DOHH2 (cell line): Measurements from ENCODE around the gene SLC9A9.
"Not testable (repeated sequence)": the region's sequence is repeated elsewhere in the genome, so short reads cannot be mapped to it uniquely, and the experiment has no call there.

Source experiments
- H3F3A ChIP-seq: fragments of 200-600 bp; sonication (generic), shearing (Covaris generic); 2 replicates; pipeline ENCODE4 v1.6.0; 2016; ENCODE audit warnings: antibody characterized with exemption, mild to moderate bottlenecking; ENCODE audit not compliant: control insufficient read depth, insufficient read depth
- H3K27ac ChIP-seq: fragments of 200-600 bp; sonication (generic); 2 replicates; pipeline ENCODE4 v1.5.1; 2014; ENCODE audit warnings: low read depth, mild to moderate bottlenecking, low read length, moderate library complexity
- H3K27me3 ChIP-seq: fragments of 200-600 bp; sonication (generic); 2 replicates; pipeline ENCODE4 v1.6.1; 2014; ENCODE audit warnings: mild to moderate bottlenecking, low read length, mixed read lengths; ENCODE audit not compliant: control insufficient read depth
- H3K36me3 ChIP-seq: fragments of 200-600 bp; sonication (generic); 2 replicates; pipeline ENCODE4 v1.6.1; 2014; ENCODE audit warnings: mild to moderate bottlenecking, low read length, moderate library complexity, mixed read lengths; ENCODE audit not compliant: control insufficient read depth
- H3K4me1 ChIP-seq: fragments of 200-600 bp; sonication (generic); 2 replicates; pipeline ENCODE4 v1.6.1; 2014; ENCODE audit warnings: mild to moderate bottlenecking, low read length, mixed read lengths; ENCODE audit not compliant: control insufficient read depth
- H3K4me2 ChIP-seq: fragments of 200-600 bp; sonication (generic); 2 replicates; pipeline ENCODE4 v1.6.0; 2014; ENCODE audit warnings: mild to moderate bottlenecking, low read length, moderate library complexity
- H3K4me3 ChIP-seq: fragments of 200-600 bp; sonication (generic); 2 replicates; pipeline ENCODE4 v1.5.1; 2014; ENCODE audit warnings: mild to moderate bottlenecking, low read length, mixed read lengths
- H3K79me2 ChIP-seq: fragments of 200-600 bp; sonication (generic); 2 replicates; pipeline ENCODE4 v1.6.1; 2014; ENCODE audit warnings: mild to moderate bottlenecking, low read length, mixed read lengths; ENCODE audit not compliant: control insufficient read depth
- H3K9me2 ChIP-seq: fragments of 200-600 bp; sonication (generic); replicated peaks from 2 replicates; pipeline ENCODE4 v1.6.1; 2014; ENCODE audit warnings: mild to moderate bottlenecking, low read length, mixed read lengths; ENCODE audit not compliant: control insufficient read depth
- H3K9me3 ChIP-seq: fragments of 200-600 bp; sonication (generic); 2 replicates; pipeline ENCODE4 v1.6.1; 2014; ENCODE audit warnings: antibody characterized with exemption, low read length, mixed read lengths; ENCODE audit not compliant: control insufficient read depth, insufficient read depth
- H4K20me1 ChIP-seq: fragments of 200-600 bp; sonication (generic); 2 replicates; pipeline ENCODE4 v1.6.0; 2014; ENCODE audit warnings: low read depth, mild to moderate bottlenecking, antibody characterized with exemption, low read length, moderate library complexity; ENCODE audit not compliant: control insufficient read depth, insufficient read depth
- EZH2phosphoT487 ChIP-seq: fragments of 200-600 bp; sonication (generic); IDR thresholded peaks from 2 replicates; pipeline ENCODE4 v1.6.1; 2017; ENCODE audit warnings: borderline replicate concordance, mild to moderate bottlenecking, antibody characterized with exemption, low read length, moderate library complexity, mixed read lengths
- TF ChIP-seq, protein P1 (sequence below): fragments of 200-600 bp; sonication (generic); IDR thresholded peaks from one replicate; pipeline ENCODE4 v1.5.1; 2014; ENCODE audit warnings: antibody characterized with exemption, mild to moderate bottlenecking, low read depth, low read length; ENCODE audit not compliant: poor library complexity, severe bottlenecking

Gene SLC9A9

DNA sequence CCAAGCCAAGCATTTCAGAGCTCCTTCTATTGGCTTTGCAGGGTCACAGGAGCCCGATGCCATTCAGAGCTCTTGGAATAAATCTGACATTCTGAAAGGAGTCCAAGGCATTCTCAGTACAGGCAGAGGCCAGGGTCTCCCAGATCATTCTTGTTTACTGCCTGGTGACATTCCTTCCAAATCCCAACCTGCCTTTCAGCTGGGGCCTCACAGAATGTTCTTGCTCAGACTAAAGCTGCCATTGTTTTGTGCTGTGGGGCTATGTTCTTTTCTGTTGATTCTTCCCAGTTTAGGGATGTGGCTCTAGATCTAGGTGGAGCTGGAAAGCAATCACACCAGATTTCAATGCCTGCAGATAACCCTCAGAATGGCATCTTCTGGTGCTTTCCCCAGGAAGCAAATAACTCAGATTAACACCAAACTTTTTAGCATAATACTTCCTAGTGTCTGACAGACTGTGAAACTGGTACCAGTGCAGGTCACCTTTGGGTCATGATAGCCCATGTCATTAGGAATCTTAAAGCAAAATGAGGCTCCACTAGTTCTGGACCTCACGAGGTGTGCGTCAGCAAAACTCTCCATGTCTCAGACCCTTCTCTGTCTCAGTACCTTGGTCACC lies 561.8 kb downstream of the SLC9A9 start:
- Histone ChIP-seq H3K27me3 (no peaks in the 10 kb centered on the region), H4K20me1 (no peaks in the 10 kb centered on the region)

DNA sequence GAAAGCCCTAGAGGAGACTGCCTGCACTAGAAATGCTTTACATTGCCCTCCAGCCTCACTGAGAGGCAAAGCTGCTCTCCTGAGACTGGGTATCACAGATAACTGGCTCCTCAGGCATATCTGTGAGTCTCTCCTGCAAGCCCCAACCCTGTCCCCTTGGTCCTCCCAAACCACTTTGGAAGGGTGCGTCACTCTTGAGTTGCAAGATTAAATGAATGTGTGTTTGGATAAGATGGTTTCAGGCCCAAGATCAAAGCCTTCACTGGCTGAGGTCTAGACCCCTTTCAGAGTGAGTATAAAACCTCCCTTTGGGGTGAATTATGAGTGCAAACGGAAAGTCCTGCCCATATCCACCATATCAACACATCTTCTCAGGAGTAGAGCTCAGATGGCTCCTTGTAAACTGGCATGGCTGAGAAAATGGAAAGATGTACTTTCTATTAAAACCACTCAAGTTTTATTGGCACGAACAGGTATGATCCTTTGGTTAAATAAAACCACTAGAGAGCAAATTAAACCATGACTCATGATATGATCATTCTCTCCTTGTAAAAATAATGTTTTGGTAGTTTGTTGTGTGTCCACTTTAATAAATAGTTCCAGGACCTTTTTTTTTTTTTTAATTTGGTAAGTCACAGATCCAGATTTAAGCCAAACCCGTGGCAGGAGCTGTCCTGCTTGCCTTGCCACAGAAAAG lies 564.7 kb downstream of the SLC9A9 start:
- H3K4me1 ChIP-seq, result no peaks in the 10 kb centered on the region
- no peaks in the 10 kb centered on the region for H3K9me3 ChIP-seq
- H3K4me3 ChIP-seq, result no peak overlapping the region
- H3K9me2 ChIP-seq, result no peaks in the 10 kb centered on the region
- H3K79me2 ChIP-seq, result no peaks in the 10 kb centered on the region
- TF ChIP-seq, protein P1, sequence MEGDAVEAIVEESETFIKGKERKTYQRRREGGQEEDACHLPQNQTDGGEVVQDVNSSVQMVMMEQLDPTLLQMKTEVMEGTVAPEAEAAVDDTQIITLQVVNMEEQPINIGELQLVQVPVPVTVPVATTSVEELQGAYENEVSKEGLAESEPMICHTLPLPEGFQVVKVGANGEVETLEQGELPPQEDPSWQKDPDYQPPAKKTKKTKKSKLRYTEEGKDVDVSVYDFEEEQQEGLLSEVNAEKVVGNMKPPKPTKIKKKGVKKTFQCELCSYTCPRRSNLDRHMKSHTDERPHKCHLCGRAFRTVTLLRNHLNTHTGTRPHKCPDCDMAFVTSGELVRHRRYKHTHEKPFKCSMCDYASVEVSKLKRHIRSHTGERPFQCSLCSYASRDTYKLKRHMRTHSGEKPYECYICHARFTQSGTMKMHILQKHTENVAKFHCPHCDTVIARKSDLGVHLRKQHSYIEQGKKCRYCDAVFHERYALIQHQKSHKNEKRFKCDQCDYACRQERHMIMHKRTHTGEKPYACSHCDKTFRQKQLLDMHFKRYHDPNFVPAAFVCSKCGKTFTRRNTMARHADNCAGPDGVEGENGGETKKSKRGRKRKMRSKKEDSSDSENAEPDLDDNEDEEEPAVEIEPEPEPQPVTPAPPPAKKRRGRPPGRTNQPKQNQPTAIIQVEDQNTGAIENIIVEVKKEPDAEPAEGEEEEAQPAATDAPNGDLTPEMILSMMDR, result no peak
- no peak for TF ChIP-seq EZH2phosphoT487
- no peaks in the 10 kb centered on the region for H3K27me3 ChIP-seq
- no peaks in the 10 kb centered on the region for H3F3A ChIP-seq
- H4K20me1 ChIP-seq, result no peaks in the 10 kb centered on the region
- no peak overlapping the region for H3K27ac ChIP-seq
- no peak overlapping the region for H3K4me2 ChIP-seq
- no peaks in the 10 kb centered on the region for H3K36me3 ChIP-seq

More for the DNA sequence above, 561.8 kb downstream of the SLC9A9 start:
- Histone ChIP-seq H3K9me3 (no peaks in the 10 kb centered on the region), H3F3A (no peaks in the 10 kb centered on the region), H3K4me3 (no peak overlapping the region), H3K4me2 (no peak overlapping the region), H3K9me2 (no peaks in the 10 kb centered on the region), H3K79me2 (no peaks in the 10 kb centered on the region), H3K36me3 (no peaks in the 10 kb centered on the region), H3K27ac (no peak overlapping the region), H3K4me1 (no peaks in the 10 kb centered on the region)
- no peak for TF ChIP-seq EZH2phosphoT487
- TF ChIP-seq, protein P1, result no peak

DNA sequence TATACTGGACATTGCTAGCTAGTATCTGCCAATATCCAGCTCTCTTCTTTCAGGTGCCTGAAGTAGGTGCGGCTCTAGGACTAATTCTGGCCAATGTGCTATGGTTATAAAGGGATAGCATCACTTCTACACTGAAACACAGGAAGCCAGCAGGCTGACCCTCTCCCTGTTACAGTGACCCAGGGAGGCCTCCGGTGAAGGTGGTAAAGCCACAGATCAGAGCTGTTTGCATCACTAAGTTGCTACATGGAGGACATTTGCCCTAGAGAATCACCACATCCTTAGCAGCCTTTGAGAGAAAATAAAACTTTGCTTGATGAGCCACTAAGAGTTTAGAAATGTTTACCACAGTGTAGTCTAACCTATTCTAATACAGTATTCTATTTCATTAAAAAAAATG lies 567.3 kb downstream of the SLC9A9 start:
- H3K4me1 ChIP-seq, result no peaks in the 10 kb centered on the region

DNA sequence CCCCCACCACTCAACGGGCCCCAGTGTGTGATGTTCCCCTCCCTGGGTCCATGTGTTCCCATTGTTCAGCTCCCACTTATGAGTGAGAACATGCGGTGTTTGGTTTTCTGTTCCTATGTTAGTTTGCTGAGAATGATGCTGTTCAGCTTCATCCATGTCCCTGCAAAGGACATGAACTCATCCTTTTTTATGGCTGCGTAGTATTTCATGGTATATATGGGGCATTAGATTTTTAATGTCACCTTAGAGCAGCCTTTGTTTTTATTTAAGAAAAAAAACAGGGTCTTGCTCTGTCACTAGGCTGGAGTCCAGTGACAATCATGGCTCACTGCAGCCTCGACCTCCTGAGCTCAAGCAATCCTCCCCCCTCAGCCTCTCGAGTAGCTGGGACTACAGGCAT lies 568.7 kb downstream of the SLC9A9 start:
- H3K27me3 ChIP-seq, H3K4me1 ChIP-seq, H3K9me2 ChIP-seq, H3K4me3 ChIP-seq, H4K20me1 ChIP-seq, H3K79me2 ChIP-seq, H3K9me3 ChIP-seq, H3K36me3 ChIP-seq, H3K4me2 ChIP-seq, H3F3A ChIP-seq, H3K27ac ChIP-seq: not testable (repeated sequence)

More for the DNA sequence above, 567.3 kb downstream of the SLC9A9 start:
- no peak overlapping the region for H3K4me3 ChIP-seq
- H3K27me3 ChIP-seq, result no peaks in the 10 kb centered on the region
- no peaks in the 10 kb centered on the region for H3K9me3 ChIP-seq
- H4K20me1 ChIP-seq, result no peaks in the 10 kb centered on the region
- no peaks in the 10 kb centered on the region for H3F3A ChIP-seq
- H3K27ac ChIP-seq, result no peak overlapping the region
- no peaks in the 10 kb centered on the region for H3K36me3 ChIP-seq
- no peaks in the 10 kb centered on the region for H3K9me2 ChIP-seq
- TF ChIP-seq, protein P1, result no peak
- TF ChIP-seq EZH2phosphoT487, result no peak
- H3K4me2 ChIP-seq, result no peak overlapping the region
- H3K79me2 ChIP-seq, result no peaks in the 10 kb centered on the region
